ENCODE measurements around the gene CBFA2T3. TPM values are rescaled to one million over a fixed set of nuclear protein-coding genes. Genes with fewer than 3 reads are reported as not detected.

Gene CBFA2T3
- total RNA-seq, 1 donor from 2014 or later: 8.6 TPM

DNA sequence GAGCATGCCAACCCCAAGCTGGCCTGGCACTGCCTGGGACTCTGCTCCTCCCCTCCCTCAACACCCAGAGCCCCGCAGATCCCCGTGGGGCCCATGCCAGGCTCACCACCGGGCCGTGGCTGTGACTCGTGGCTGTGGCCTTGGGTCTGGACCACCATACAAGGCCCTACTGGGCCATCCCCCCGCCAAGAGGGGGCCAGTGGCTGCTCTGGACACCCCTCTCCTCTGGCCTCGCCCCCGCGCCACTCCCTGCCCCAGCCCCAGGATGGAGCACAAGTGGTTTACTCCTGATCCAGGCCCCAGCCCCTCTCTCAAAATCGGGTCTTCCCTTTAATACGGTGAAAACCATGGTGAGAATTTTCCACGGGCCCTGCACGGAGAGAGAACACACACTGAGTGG, 113.6 kb downstream of the CBFA2T3 start:
- Histone ChIP-seq H3K27me3 (ENCODE audit: low read depth) (peaks cover 9% of the 10 kb centered on the region), H3K27ac (replicated peaks) (no peak overlapping the region), H3K4me3 (no peak overlapping the region), H3K4me1 (peaks cover 4% of the 10 kb centered on the region), H3K9me3 (replicated peaks) (no peaks in the 10 kb centered on the region), H3K36me3 (peaks cover 34% of the 10 kb centered on the region)
- DNase-seq: no peak
- TF ChIP-seq, protein P1, sequence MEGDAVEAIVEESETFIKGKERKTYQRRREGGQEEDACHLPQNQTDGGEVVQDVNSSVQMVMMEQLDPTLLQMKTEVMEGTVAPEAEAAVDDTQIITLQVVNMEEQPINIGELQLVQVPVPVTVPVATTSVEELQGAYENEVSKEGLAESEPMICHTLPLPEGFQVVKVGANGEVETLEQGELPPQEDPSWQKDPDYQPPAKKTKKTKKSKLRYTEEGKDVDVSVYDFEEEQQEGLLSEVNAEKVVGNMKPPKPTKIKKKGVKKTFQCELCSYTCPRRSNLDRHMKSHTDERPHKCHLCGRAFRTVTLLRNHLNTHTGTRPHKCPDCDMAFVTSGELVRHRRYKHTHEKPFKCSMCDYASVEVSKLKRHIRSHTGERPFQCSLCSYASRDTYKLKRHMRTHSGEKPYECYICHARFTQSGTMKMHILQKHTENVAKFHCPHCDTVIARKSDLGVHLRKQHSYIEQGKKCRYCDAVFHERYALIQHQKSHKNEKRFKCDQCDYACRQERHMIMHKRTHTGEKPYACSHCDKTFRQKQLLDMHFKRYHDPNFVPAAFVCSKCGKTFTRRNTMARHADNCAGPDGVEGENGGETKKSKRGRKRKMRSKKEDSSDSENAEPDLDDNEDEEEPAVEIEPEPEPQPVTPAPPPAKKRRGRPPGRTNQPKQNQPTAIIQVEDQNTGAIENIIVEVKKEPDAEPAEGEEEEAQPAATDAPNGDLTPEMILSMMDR (IDR thresholded peaks at IDR 0.05; ENCODE audit: borderline replicate concordance): no peak
- intact Hi-C loops (cut with micrococcal nuclease): no loop called here

DNA sequence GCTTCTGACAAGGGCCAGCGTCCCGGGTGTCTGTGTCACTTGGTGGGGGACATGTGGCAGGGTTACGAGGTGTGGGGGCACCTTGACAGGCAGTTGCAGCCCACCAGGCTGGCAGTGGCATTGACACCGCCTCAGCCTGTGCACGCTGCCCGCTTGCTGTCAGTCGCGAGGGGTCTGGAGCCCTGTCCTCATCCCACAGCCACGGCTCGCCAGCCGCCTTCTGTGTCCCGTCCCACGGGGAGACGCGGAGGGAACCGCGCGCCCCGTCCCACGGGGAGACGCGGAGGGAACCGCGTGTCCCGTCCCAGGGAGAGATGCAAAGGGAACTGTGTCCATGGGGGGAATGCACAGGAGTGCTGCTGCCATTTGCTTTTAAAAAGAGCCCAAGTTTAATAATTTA, 114.0 kb downstream of the CBFA2T3 start:
- H3K27me3 ChIP-seq (ENCODE audit: low read depth): peaks cover 9% of the 10 kb centered on the region
- no peak overlapping the region for H3K27ac ChIP-seq (replicated peaks)
- no peaks in the 10 kb centered on the region for H3K9me3 ChIP-seq (replicated peaks)
- no peak overlapping the region for H3K4me3 ChIP-seq
- H3K36me3 ChIP-seq: peaks cover 34% of the 10 kb centered on the region
- TF ChIP-seq, protein P1 (IDR thresholded peaks at IDR 0.05; ENCODE audit: borderline replicate concordance): no peak
- intact Hi-C loops (cut with micrococcal nuclease): no loop called here
- no peak for DNase-seq
- peaks cover 9% of the 10 kb centered on the region for H3K4me1 ChIP-seq

DNA sequence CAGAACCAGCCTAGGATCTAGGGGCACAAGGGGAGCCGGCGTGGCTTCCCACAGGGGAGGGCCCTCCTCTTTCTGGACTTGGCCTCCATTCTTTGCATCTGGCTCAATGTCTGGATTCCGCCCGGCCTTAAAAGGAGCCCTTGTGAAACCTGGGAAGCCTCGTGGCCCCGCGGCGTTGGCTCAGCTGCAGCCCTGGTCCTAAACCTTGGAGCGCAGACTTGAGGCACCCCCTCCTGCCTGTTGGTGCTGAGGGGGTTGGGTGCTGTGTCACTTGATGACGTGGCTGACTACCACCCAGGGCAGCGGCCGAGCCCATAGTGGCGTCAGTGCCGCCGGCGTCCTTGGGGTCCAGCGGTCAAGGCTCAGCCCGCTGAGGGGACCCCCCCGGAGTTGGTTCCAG, 115.6 kb downstream of the CBFA2T3 start:
- TF ChIP-seq, protein P1 (IDR thresholded peaks at IDR 0.05; ENCODE audit: borderline replicate concordance): no peak
- no peak for DNase-seq
- Histone ChIP-seq H3K4me1 (peaks cover 20% of the 10 kb centered on the region), H3K4me3 (no peak overlapping the region), H3K27ac (replicated peaks) (no peak overlapping the region), H3K27me3 (ENCODE audit: low read depth) (peaks cover 7% of the 10 kb centered on the region), H3K36me3 (peaks cover 34% of the 10 kb centered on the region), H3K9me3 (replicated peaks) (no peaks in the 10 kb centered on the region)
- intact Hi-C loops (cut with micrococcal nuclease): no loop called here

DNA sequence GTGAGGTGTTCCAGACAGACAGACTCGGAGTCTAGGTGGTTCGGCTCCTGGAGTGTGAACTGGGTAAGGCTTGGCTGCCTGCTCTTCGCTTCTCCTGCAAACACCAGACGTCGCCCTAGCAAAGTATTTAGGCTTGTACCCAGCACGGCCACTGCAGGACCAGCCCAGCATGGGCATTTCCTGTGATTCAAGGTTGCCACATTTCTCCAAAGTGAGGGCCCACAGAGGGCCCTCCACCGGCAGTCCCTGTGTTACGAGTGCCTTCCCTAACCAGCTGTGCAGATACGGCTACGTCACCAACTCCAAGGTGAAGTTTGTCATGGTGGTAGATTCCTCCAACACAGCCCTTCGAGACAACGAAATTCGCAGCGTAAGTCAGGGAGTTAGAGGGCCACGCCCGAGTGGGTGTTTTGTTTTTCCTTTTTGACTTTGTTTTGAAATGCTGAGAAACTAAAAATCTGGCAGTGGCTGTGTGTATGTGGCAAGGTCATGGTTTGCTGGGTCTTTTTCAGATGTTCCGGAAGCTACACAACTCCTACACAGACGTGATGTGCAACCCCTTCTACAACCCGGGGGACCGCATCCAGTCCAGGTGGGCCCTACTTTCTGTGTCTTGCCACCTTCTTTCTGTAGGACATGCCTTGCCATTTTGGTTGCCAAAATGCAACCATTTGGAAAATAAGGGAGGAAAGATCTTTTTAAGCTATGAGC, 117.5 kb downstream of the CBFA2T3 start:
- H3K9me3 ChIP-seq (replicated peaks): no peaks in the 10 kb centered on the region
- H3K36me3 ChIP-seq: peaks cover 34% of the 10 kb centered on the region
- H3K4me3 ChIP-seq: no peak overlapping the region
- DNase-seq: no peak
- intact Hi-C loops (cut with micrococcal nuclease): no loop called here
- H3K27me3 ChIP-seq (ENCODE audit: low read depth): no peaks in the 10 kb centered on the region
- TF ChIP-seq, protein P1 (IDR thresholded peaks at IDR 0.05; ENCODE audit: borderline replicate concordance): no peak
- peaks cover 32% of the 10 kb centered on the region for H3K4me1 ChIP-seq
- H3K27ac ChIP-seq (replicated peaks): no peak overlapping the region

DNA sequence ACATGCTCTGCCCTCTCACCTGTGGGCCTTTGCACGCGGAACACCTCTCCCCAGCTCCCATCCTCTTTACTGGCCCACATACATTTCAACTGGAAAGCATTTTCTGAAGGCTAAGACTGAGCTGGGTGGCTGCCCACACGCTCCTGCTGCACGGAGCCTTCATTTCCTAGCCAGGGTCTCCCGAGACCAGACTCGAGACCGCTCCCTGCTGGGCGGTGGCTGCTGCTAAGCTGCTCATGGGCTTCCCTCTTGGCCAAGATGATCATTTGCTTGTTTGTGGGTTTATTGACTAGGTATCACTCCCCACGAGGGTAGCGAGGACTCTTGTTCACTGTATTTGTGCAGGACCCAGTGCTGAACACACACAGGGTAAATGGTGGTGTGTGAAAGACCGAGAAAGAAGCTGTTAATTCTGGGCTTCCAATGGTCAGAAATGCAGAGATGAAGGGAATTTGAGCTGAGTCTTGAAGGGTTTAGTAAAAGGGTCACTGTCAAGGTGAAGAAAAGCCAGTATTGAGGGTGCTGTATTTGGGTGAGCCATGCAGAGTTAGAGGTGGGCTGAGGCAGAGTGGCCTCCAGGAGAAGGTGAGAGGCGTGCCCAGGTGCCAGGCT, 119.2 kb downstream of the CBFA2T3 start:
- Histone ChIP-seq H3K9me3 (replicated peaks) (no peaks in the 10 kb centered on the region), H3K4me3 (peak overlapping the region; percentile 98), H3K27ac (replicated peaks) (peak overlapping the region; percentile 92), H3K27me3 (ENCODE audit: low read depth) (no peaks in the 10 kb centered on the region), H3K4me1 (peaks cover 32% of the 10 kb centered on the region), H3K36me3 (peaks cover 34% of the 10 kb centered on the region)
- TF ChIP-seq, protein P1 (IDR thresholded peaks at IDR 0.05; ENCODE audit: borderline replicate concordance): peak; percentile 78
- peak; percentile 80 for DNase-seq
- intact Hi-C loops (cut with micrococcal nuclease): no loop called here
